ENCODE data around the gene ELAVL4.

ELAVL4 gene

DNA sequence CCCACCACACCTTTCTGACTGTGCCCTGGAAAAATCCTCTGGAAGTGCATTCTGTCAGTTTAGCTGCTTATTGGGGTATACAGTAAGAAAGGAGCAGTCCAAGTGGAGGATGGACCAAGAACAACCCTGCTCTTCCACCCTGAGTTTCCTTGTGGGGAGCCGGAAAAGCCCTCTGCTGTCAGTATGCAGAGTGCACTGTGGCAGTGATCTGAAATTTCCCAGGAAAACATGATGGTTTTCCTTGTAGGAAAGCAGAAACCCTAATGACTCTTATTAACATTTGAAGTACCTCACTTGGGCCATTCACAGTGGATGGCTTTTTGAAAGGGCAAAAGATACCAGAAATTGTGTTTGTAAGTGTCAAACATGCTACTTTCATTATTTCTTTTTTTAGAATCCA is 20.5 kb downstream of the ELAVL4 start:
- H3K27me3 ChIP-seq (ENCODE audit: control insufficient read depth, insufficient read depth, low read length), result no peaks in the 10 kb centered on the region
- no peak overlapping the region for H3K9ac ChIP-seq (ENCODE audit: low read length)
- H3K27ac ChIP-seq (ENCODE audit: low read length), result no peak overlapping the region

DNA sequence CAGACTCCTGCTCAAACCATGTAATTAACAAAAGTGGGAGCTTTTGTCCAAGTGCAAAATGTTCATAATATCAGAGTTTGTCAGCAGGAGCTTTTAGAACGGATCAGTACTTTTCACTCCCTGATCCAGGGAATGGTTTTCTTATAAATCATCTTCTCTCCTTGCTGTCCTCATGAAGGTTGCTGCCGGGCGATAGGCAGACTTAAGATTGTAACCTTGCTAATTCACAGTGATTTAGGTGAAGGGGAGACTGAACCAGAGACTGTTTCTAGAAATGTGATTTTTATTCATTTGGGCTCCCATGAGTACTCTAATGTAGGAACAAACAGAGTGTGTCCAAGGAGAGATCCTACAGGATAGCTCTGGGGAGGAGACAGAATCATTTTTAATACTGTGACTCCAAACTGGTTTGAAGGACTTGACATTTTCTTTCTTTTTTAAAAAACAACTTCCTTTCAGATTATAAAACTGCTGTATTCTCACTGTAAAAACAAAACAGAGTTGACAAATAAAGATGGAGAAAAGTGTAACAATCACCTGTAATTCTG is 23.7 kb downstream of the ELAVL4 start:
- H3K4me3 ChIP-seq (ENCODE audit: low read length), result no peak overlapping the region
- no peaks in the 10 kb centered on the region for H3K36me3 ChIP-seq (ENCODE audit: control insufficient read depth, low read depth, low read length)
- H3K9ac ChIP-seq (ENCODE audit: low read length), result no peak overlapping the region
- no peak overlapping the region for H3K27ac ChIP-seq (ENCODE audit: low read length)
- peaks cover 8% of the 10 kb centered on the region for H3K4me1 ChIP-seq (ENCODE audit: control insufficient read depth, low read depth, low read length)
- no peaks in the 10 kb centered on the region for H3K27me3 ChIP-seq (ENCODE audit: control insufficient read depth, insufficient read depth, low read length)
- no peaks in the 10 kb centered on the region for H3K9me3 ChIP-seq (ENCODE audit: control insufficient read depth, low read depth, low read length)

More for the DNA sequence above, 20.5 kb downstream of the ELAVL4 start:
- Histone ChIP-seq H3K4me1 (ENCODE audit: control insufficient read depth, low read depth, low read length) (peaks cover 8% of the 10 kb centered on the region), H3K4me3 (ENCODE audit: low read length) (no peak overlapping the region), H3K9me3 (ENCODE audit: control insufficient read depth, low read depth, low read length) (no peaks in the 10 kb centered on the region), H3K36me3 (ENCODE audit: control insufficient read depth, low read depth, low read length) (no peaks in the 10 kb centered on the region)

DNA sequence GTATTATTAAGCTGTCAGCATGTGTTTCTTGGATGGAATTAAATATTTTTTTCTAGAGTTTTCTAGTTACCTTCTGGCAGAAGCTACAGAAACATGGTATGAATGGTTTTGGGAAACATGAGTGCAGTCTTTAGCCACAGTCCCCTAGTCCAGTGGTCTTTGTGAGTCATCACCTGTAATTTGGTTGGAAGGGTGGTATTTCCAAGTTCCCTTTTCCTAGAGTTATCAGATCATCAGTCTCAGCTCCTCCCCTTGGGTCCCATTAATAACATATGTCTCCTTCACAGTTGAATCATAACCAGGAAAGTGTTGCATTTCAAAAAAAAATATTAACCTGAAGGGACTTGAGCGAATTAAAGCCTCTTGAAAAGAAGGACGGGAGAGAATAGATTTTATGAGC is 27.0 kb downstream of the ELAVL4 start:
- Histone ChIP-seq H3K27me3 (ENCODE audit: control insufficient read depth, insufficient read depth, low read length) (no peaks in the 10 kb centered on the region), H3K9ac (ENCODE audit: low read length) (no peak overlapping the region), H3K27ac (ENCODE audit: low read length) (no peak overlapping the region), H3K4me3 (ENCODE audit: low read length) (no peak overlapping the region), H3K9me3 (ENCODE audit: control insufficient read depth, low read depth, low read length) (no peaks in the 10 kb centered on the region), H3K4me1 (ENCODE audit: control insufficient read depth, low read depth, low read length) (no peaks in the 10 kb centered on the region), H3K36me3 (ENCODE audit: control insufficient read depth, low read depth, low read length) (no peaks in the 10 kb centered on the region)

GRCh38 chr1:50139339-50140181 is 30.8 kb downstream of the ELAVL4 start:
- no peaks in the 10 kb centered on the region for H3K36me3 ChIP-seq (ENCODE audit: control insufficient read depth, low read depth, low read length)
- H3K9me3 ChIP-seq (ENCODE audit: control insufficient read depth, low read depth, low read length), result no peaks in the 10 kb centered on the region
- no peak overlapping the region for H3K4me3 ChIP-seq (ENCODE audit: low read length)
- no peaks in the 10 kb centered on the region for H3K27me3 ChIP-seq (ENCODE audit: control insufficient read depth, insufficient read depth, low read length)
- H3K9ac ChIP-seq (ENCODE audit: low read length), result no peak overlapping the region
- no peak overlapping the region for H3K27ac ChIP-seq (ENCODE audit: low read length)
- peaks cover under 1% of the 10 kb centered on the region for H3K4me1 ChIP-seq (ENCODE audit: control insufficient read depth, low read depth, low read length)

GRCh38 chr1:50140182-50140447 is 31.4 kb downstream of the ELAVL4 start:
- Histone ChIP-seq H3K9ac (ENCODE audit: low read length) (no peak overlapping the region), H3K36me3 (ENCODE audit: control insufficient read depth, low read depth, low read length) (no peaks in the 10 kb centered on the region), H3K9me3 (ENCODE audit: control insufficient read depth, low read depth, low read length) (no peaks in the 10 kb centered on the region), H3K27me3 (ENCODE audit: control insufficient read depth, insufficient read depth, low read length) (no peaks in the 10 kb centered on the region), H3K4me3 (ENCODE audit: low read length) (no peak overlapping the region), H3K4me1 (ENCODE audit: control insufficient read depth, low read depth, low read length) (peaks cover 4% of the 10 kb centered on the region), H3K27ac (ENCODE audit: low read length) (no peak overlapping the region)

- H3K27ac ChIP-seq (ENCODE audit: low read length), result no peak overlapping the region
- H3K27me3 ChIP-seq (ENCODE audit: control insufficient read depth, insufficient read depth, low read length), result no peaks in the 10 kb centered on the region
- no peak overlapping the region for H3K4me3 ChIP-seq (ENCODE audit: low read length)
- H3K4me1 ChIP-seq (ENCODE audit: control insufficient read depth, low read depth, low read length), result peaks cover 15% of the 10 kb centered on the region
- no peaks in the 10 kb centered on the region for H3K9me3 ChIP-seq (ENCODE audit: control insufficient read depth, low read depth, low read length)
- H3K9ac ChIP-seq (ENCODE audit: low read length), result no peak overlapping the region
- no peaks in the 10 kb centered on the region for H3K36me3 ChIP-seq (ENCODE audit: control insufficient read depth, low read depth, low read length)
These were observed 38.6 kb downstream of the ELAVL4 start for GRCh38 chr1:50147191-50147850.

DNA sequence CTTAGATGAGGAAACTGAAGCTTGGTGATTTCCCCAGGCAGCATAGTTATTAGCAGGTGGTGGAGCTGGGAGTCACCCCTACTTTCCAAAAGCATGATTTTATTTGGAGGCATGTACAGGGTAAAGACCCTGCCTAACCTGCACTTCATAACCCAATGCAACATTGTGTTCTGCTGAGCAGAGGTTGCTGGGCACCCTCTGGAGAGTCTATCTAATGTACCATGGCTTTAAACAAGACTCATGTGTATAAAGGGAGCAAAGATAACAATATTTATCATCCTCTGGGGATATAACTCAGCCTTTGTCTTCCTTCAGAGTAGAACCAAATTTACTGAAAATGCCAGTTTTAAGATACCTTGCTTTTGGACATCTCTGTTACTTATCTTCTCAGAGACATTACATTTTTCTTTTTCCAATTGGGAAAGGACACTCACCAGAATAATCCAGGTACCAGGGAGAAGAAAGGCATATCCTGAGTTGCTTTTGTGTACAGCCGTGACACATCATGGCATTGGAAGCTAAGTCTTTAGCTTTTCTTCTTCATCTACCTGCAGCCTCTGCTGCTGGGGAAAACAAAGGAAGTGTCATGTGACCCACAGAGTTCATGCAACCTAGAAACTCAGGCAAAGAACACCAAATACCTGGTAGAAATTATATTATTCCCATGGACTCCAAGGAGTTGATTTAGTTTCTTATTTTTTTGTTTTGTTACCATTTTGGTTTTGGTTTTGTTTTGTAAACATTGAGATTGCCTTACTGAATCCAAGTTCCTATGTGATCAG is 39.6 kb downstream of the ELAVL4 start:
- no peak overlapping the region for H3K4me3 ChIP-seq (ENCODE audit: low read length)
- no peaks in the 10 kb centered on the region for H3K27me3 ChIP-seq (ENCODE audit: control insufficient read depth, insufficient read depth, low read length)
- no peaks in the 10 kb centered on the region for H3K9me3 ChIP-seq (ENCODE audit: control insufficient read depth, low read depth, low read length)
- no peak overlapping the region for H3K27ac ChIP-seq (ENCODE audit: low read length)
- H3K36me3 ChIP-seq (ENCODE audit: control insufficient read depth, low read depth, low read length), result no peaks in the 10 kb centered on the region
- no peak overlapping the region for H3K9ac ChIP-seq (ENCODE audit: low read length)
- H3K4me1 ChIP-seq (ENCODE audit: control insufficient read depth, low read depth, low read length), result peaks cover 18% of the 10 kb centered on the region

DNA sequence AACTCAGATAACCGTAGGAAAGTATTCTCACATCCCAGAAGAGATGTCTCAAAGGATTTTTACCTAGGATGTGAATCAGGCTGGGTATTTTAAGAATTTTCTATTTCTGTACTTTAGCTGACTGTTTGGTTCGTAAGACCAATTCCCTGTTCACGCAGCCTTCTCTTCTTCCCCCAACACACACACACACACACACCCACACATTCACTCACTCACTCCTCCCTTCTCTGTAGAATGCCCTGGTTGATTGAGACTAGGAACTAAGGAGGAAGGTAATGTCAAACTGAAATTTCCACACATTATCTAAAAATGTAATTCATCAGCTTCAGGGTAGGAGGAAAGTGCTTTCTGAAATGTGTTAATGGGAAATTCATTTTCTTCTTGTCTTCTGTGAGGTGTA is 43.5 kb downstream of the ELAVL4 start:
- no peaks in the 10 kb centered on the region for H3K36me3 ChIP-seq (ENCODE audit: control insufficient read depth, low read depth, low read length)

DNA sequence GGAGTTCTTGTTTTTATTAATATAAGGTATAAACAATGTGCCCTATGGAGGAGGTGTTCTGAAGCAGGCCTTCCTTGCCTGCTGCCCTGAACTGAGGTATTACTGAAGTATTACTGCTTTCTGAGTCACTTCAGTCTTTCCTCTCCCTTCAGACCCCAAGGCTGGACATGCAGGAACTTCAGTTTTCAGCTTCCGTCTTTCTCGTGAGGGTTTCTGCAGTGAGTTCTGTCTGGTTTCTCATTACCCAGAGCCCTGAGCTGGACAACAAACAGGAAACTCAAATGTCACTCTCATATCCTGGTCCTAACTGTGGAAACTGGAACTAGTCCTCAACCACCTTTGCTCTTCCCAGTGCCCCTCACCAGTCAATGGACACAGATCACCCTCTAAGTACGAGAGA is 46.8 kb downstream of the ELAVL4 start:
- Histone ChIP-seq H3K36me3 (ENCODE audit: control insufficient read depth, low read depth, low read length) (no peaks in the 10 kb centered on the region), H3K9me3 (ENCODE audit: control insufficient read depth, low read depth, low read length) (no peaks in the 10 kb centered on the region), H3K9ac (ENCODE audit: low read length) (no peak overlapping the region), H3K27ac (ENCODE audit: low read length) (no peak overlapping the region), H3K27me3 (ENCODE audit: control insufficient read depth, insufficient read depth, low read length) (no peaks in the 10 kb centered on the region), H3K4me3 (ENCODE audit: low read length) (no peak overlapping the region), H3K4me1 (ENCODE audit: control insufficient read depth, low read depth, low read length) (peaks cover 8% of the 10 kb centered on the region)

More for the DNA sequence above, 43.5 kb downstream of the ELAVL4 start:
- Histone ChIP-seq H3K27ac (ENCODE audit: low read length) (no peak overlapping the region), H3K9me3 (ENCODE audit: control insufficient read depth, low read depth, low read length) (no peaks in the 10 kb centered on the region), H3K4me1 (ENCODE audit: control insufficient read depth, low read depth, low read length) (peaks cover 14% of the 10 kb centered on the region), H3K9ac (ENCODE audit: low read length) (no peak overlapping the region), H3K4me3 (ENCODE audit: low read length) (no peak overlapping the region), H3K27me3 (ENCODE audit: control insufficient read depth, insufficient read depth, low read length) (no peaks in the 10 kb centered on the region)

GRCh38 chr1:50156241-50157010 is 47.7 kb downstream of the ELAVL4 start:
- no peak overlapping the region for H3K4me3 ChIP-seq (ENCODE audit: low read length)
- H3K27ac ChIP-seq (ENCODE audit: low read length), result no peak overlapping the region
- no peaks in the 10 kb centered on the region for H3K36me3 ChIP-seq (ENCODE audit: control insufficient read depth, low read depth, low read length)

More at GRCh38 chr1:50156241-50157010, 47.7 kb downstream of the ELAVL4 start:
- no peaks in the 10 kb centered on the region for H3K27me3 ChIP-seq (ENCODE audit: control insufficient read depth, insufficient read depth, low read length)
- peaks cover 12% of the 10 kb centered on the region for H3K4me1 ChIP-seq (ENCODE audit: control insufficient read depth, low read depth, low read length)
- H3K9me3 ChIP-seq (ENCODE audit: control insufficient read depth, low read depth, low read length), result no peaks in the 10 kb centered on the region
- no peak overlapping the region for H3K9ac ChIP-seq (ENCODE audit: low read length)

Measured in iPS-18a (cell line).